Right renal pelvis (tissue), 4 donors: ENCODE results near the gene TCP1. TPM values are rescaled to one million over a fixed set of nuclear protein-coding genes. Genes with fewer than 3 reads are reported as not detected.
"Not testable (repeated sequence)": the region's sequence is repeated elsewhere in the genome, so short reads cannot be mapped to it uniquely, and the experiment has no call there.

Experiments
- DNase-seq, 4 donors: peaks; one replicate each; pipeline ENCODE4 v3.0.0-alpha.2; 2013; ENCODE audit warnings: low read depth in 4 of 4, low spot score in 3 of 4, missing footprints in 1 of 4
- polyA plus RNA-seq, 4 donors: library from polyadenylated mRNA; unstranded; fragments of 120-200 nt; gene quantifications; one replicate each; pipeline ENCODE4 v1.2.1, GENCODE V29; 2013; ENCODE audit not compliant: insufficient read length in 4 of 4

Gene TCP1
- polyA plus RNA-seq, 4 donors: 253 to 279 (median 268) TPM

GRCh38 chr6:159778131-159778530, 11.3 kb downstream of the TCP1 start:
- no peak for DNase-seq

GRCh38 chr6:159777240-159777904, 12.0 kb downstream of the TCP1 start:
- DNase-seq: no peak

GRCh38 chr6:159772196-159772595, 17.2 kb downstream of the TCP1 start:
- no peak for DNase-seq

GRCh38 chr6:159769470-159769869, 19.9 kb downstream of the TCP1 start:
- DNase-seq: no peak

GRCh38 chr6:159766906-159767305, 22.5 kb downstream of the TCP1 start:
- DNase-seq: no peak

- DNase-seq: no peak
Measured at GRCh38 chr6:159762681-159763293, 26.6 kb downstream of the TCP1 start.

- DNase-seq: peak; percentile 81 to 87 (median 82)
Measured at GRCh38 chr6:159761873-159762680, 27.3 kb downstream of the TCP1 start, which contains the start of gene ACAT2. ACAT2 (plus strand) TSS chr6:159762045; CDS start chr6:159762088, 43 bp downstream.

GRCh38 chr6:159761129-159761872, 28.1 kb downstream of the TCP1 start:
- peak in 2 of 4 donors; percentile 12 to 32 for DNase-seq

- DNase-seq: no peak
Measured at GRCh38 chr6:159760602-159761057, 28.8 kb downstream of the TCP1 start.

GRCh38 chr6:159759645-159760044, 29.8 kb downstream of the TCP1 start:
- DNase-seq: no peak

- no peak for DNase-seq
Measured at GRCh38 chr6:159758031-159759001, 31.1 kb downstream of the TCP1 start.

GRCh38 chr6:159756508-159756907, 32.9 kb downstream of the TCP1 start:
- no peak for DNase-seq

- no peak for DNase-seq
Measured at GRCh38 chr6:159754959-159755914, 34.2 kb downstream of the TCP1 start.

GRCh38 chr6:159754401-159754800, 35.0 kb downstream of the TCP1 start:
- no peak for DNase-seq

- no peak for DNase-seq
Measured at GRCh38 chr6:159753081-159753872, 36.1 kb downstream of the TCP1 start.

- DNase-seq: no peak
Measured at GRCh38 chr6:159751448-159751847, 38.0 kb downstream of the TCP1 start.

- DNase-seq: not testable (repeated sequence)
Measured at GRCh38 chr6:159748127-159748526, 41.3 kb downstream of the TCP1 start.

- no peak for DNase-seq
Measured at GRCh38 chr6:159746759-159747158, 42.6 kb downstream of the TCP1 start.
